HEK293 (cell line): Measurements from ENCODE around the gene PPP5C.

Source experiments
- CTCF ChIA-PET: fragments of 350-600 bp; formaldehyde crosslinking; extraction: SDS; loops from one replicate; lab custom pipeline; 2021; ENCODE audit warnings: antibody characterized with exemption; lab: Yijun Ruan, JAX
- POLR2A ChIA-PET: fragments of 300-600 bp; formaldehyde crosslinking; extraction: SDS; loops from one replicate; lab custom pipeline; 2020; ENCODE audit warnings: antibody characterized with exemption, inconsistent platforms; lab: Yijun Ruan, JAX
- H3K27ac ChIP-seq: fragments of 200-500 bp; sonication (Bioruptor generic); 2 replicates; pipeline ENCODE4 v1.5.1; 2014; ENCODE audit warnings: low read depth, low read length, control low read depth, inconsistent platforms; ENCODE audit errors: extremely low read depth
- H3K36me3 ChIP-seq, 2 experiments: fragments of 200-500 bp in 1 of 2; sonication (Bioruptor generic) in 1 of 2; 1 replicate in 1 of 2; 2 replicates in 1 of 2; pipeline ENCODE4 v1.5.1; 2014 to 2017; ENCODE audit warnings: inconsistent platforms in 2 of 2, low read length in 2 of 2; ENCODE audit not compliant: control insufficient read depth in 2 of 2, insufficient read depth in 1 of 2
- H3K4me1 ChIP-seq: fragments of 200-500 bp; sonication (Bioruptor generic); 2 replicates; pipeline ENCODE4 v1.5.1; 2014; ENCODE audit warnings: mild to moderate bottlenecking, low read length, inconsistent platforms; ENCODE audit not compliant: control insufficient read depth, insufficient read depth
- H3K4me3 ChIP-seq: 2 replicates; pipeline ENCODE4 v1.5.1; 2011; ENCODE audit warnings: low read depth, mild to moderate bottlenecking, control low read depth, low read length, moderate library complexity
- H3K9me3 ChIP-seq: fragments of 200-500 bp; sonication (Bioruptor generic); 2 replicates; pipeline ENCODE4 v1.5.1; 2014; ENCODE audit warnings: low read depth, low read length, inconsistent platforms; ENCODE audit not compliant: control insufficient read depth, insufficient read depth
- GLI4 ChIP-seq: fragments of 450-650 bp; formaldehyde crosslinking; IDR thresholded peaks from 2 replicates; pipeline ENCODE4 v1.5.1; 2016; ENCODE audit warnings: missing biosample characterization, missing genetic modification characterization
- HOXC10 ChIP-seq: sonication (generic); formaldehyde crosslinking; IDR thresholded peaks from 2 replicates; pipeline ENCODE4 v1.8.1; 2023; ENCODE audit warnings: mild to moderate bottlenecking, missing genetic modification reagents
- IKZF3 ChIP-seq: fragments of 450-650 bp; IDR thresholded peaks from 2 replicates; pipeline ENCODE4 v1.5.0; 2018; ENCODE audit warnings: missing biosample characterization, mild to moderate bottlenecking, missing genetic modification characterization, moderate library complexity
- KLF16 ChIP-seq: fragments of 450-650 bp; formaldehyde crosslinking; IDR thresholded peaks from 2 replicates; pipeline ENCODE4 v1.5.1; 2017; ENCODE audit warnings: missing biosample characterization, missing genetic modification characterization
- MZF1 ChIP-seq: fragments of 450-650 bp; formaldehyde crosslinking; IDR thresholded peaks from 2 replicates; pipeline ENCODE4 v1.5.1; 2017; ENCODE audit warnings: missing biosample characterization, missing genetic modification characterization, borderline replicate concordance
- OVOL3 ChIP-seq: fragments of 450-650 bp; formaldehyde crosslinking; IDR thresholded peaks from 2 replicates; pipeline ENCODE4 v1.5.1; 2016; ENCODE audit warnings: missing biosample characterization, missing genetic modification characterization
- SP3 ChIP-seq: fragments of 450-650 bp; formaldehyde crosslinking; IDR thresholded peaks from 2 replicates; pipeline ENCODE4 v1.5.1; 2016; ENCODE audit warnings: missing biosample characterization, missing genetic modification characterization
- TCF7L2 ChIP-seq: IDR thresholded peaks from 2 replicates; pipeline ENCODE4 v1.6.1; 2011; ENCODE audit warnings: low read depth, mild to moderate bottlenecking, inconsistent platforms, low read length, moderate library complexity, borderline replicate concordance
- YY1 ChIP-seq: fragments of 450-650 bp; formaldehyde crosslinking; IDR thresholded peaks from 2 replicates; pipeline ENCODE4 v1.5.1; 2018; ENCODE audit warnings: missing biosample characterization, missing genetic modification characterization
- YY2 ChIP-seq: fragments of 450-650 bp; formaldehyde crosslinking; IDR thresholded peaks from 2 replicates; pipeline ENCODE4 v1.5.1; 2016; ENCODE audit warnings: missing biosample characterization, missing genetic modification characterization
- ZBTB17 ChIP-seq: fragments of 450-650 bp; formaldehyde crosslinking; IDR thresholded peaks from 2 replicates; pipeline ENCODE4 v1.5.1; 2016; ENCODE audit warnings: missing biosample characterization, missing genetic modification characterization
- ZBTB20 ChIP-seq: fragments of 450-650 bp; formaldehyde crosslinking; IDR thresholded peaks from 2 replicates; pipeline ENCODE4 v1.5.1; 2016; ENCODE audit warnings: missing biosample characterization, missing genetic modification characterization
- ZNF138 ChIP-seq: fragments of 450-650 bp; formaldehyde crosslinking; IDR thresholded peaks from 2 replicates; pipeline ENCODE4 v1.5.1; 2016; ENCODE audit warnings: missing biosample characterization, missing genetic modification characterization, borderline replicate concordance
- ZNF140 ChIP-seq: fragments of 450-650 bp; formaldehyde crosslinking; IDR thresholded peaks from 2 replicates; pipeline ENCODE4 v1.5.1; 2016; ENCODE audit warnings: missing biosample characterization, missing genetic modification characterization
- ZNF157 ChIP-seq: fragments of 450-650 bp; formaldehyde crosslinking; IDR thresholded peaks from 2 replicates; pipeline ENCODE4 v1.5.1; 2016; ENCODE audit warnings: missing biosample characterization, missing genetic modification characterization
- ZNF2 ChIP-seq: fragments of 450-650 bp; formaldehyde crosslinking; IDR thresholded peaks from 2 replicates; pipeline ENCODE4 v1.5.1; 2016; ENCODE audit warnings: missing biosample characterization, missing genetic modification characterization
- ZNF202 ChIP-seq: fragments of 450-650 bp; formaldehyde crosslinking; IDR thresholded peaks from 2 replicates; pipeline ENCODE4 v1.5.1; 2016; ENCODE audit warnings: missing biosample characterization, missing genetic modification characterization, borderline replicate concordance
- ZNF211 ChIP-seq: fragments of 450-650 bp; formaldehyde crosslinking; IDR thresholded peaks from 2 replicates; pipeline ENCODE4 v1.5.1; 2016; ENCODE audit warnings: low read depth, missing biosample characterization, missing genetic modification characterization
- ZNF335 ChIP-seq: fragments of 450-650 bp; formaldehyde crosslinking; conservative IDR thresholded peaks from 2 replicates; pipeline ENCODE4 v1.5.1; 2016; ENCODE audit warnings: missing biosample characterization, missing genetic modification characterization
- ZNF362 ChIP-seq: fragments of 450-650 bp; formaldehyde crosslinking; IDR thresholded peaks from 2 replicates; pipeline ENCODE4 v1.5.1; 2016; ENCODE audit warnings: missing biosample characterization, missing genetic modification characterization
- ZNF423 ChIP-seq: fragments of 450-650 bp; formaldehyde crosslinking; IDR thresholded peaks from 2 replicates; pipeline ENCODE4 v1.5.1; 2016; ENCODE audit warnings: missing biosample characterization, missing genetic modification characterization
- ZNF449 ChIP-seq: fragments of 450-650 bp; formaldehyde crosslinking; IDR thresholded peaks from 2 replicates; pipeline ENCODE4 v1.5.1; 2017; ENCODE audit warnings: missing biosample characterization, mild to moderate bottlenecking, missing genetic modification characterization, moderate library complexity
- ZNF473 ChIP-seq: fragments of 450-650 bp; formaldehyde crosslinking; IDR thresholded peaks from 2 replicates; pipeline ENCODE4 v1.5.1; 2017; ENCODE audit warnings: missing biosample characterization, missing genetic modification characterization
- ZNF548 ChIP-seq: fragments of 450-650 bp; formaldehyde crosslinking; IDR thresholded peaks from 2 replicates; pipeline ENCODE4 v1.5.1; 2016; ENCODE audit warnings: missing biosample characterization, missing genetic modification characterization
- ZNF549 ChIP-seq: fragments of 450-650 bp; IDR thresholded peaks from 2 replicates; pipeline ENCODE4 v1.5.1; 2018; ENCODE audit warnings: missing biosample characterization, missing genetic modification characterization, mild to moderate bottlenecking, inconsistent platforms, moderate library complexity
- ZNF571 ChIP-seq: fragments of 450-650 bp; formaldehyde crosslinking; IDR thresholded peaks from 2 replicates; pipeline ENCODE4 v1.5.0; 2017; ENCODE audit warnings: missing biosample characterization, missing genetic modification characterization
- ZNF600 ChIP-seq: fragments of 450-650 bp; formaldehyde crosslinking; IDR thresholded peaks from 2 replicates; pipeline ENCODE4 v1.5.1; 2016; ENCODE audit warnings: missing biosample characterization, missing genetic modification characterization
- ZNF610 ChIP-seq: fragments of 450-650 bp; formaldehyde crosslinking; IDR thresholded peaks from 2 replicates; pipeline ENCODE4 v1.5.1; 2016; ENCODE audit warnings: missing biosample characterization, missing genetic modification characterization, borderline replicate concordance
- ZNF654 ChIP-seq: fragments of 450-650 bp; formaldehyde crosslinking; IDR thresholded peaks from 2 replicates; pipeline ENCODE4 v1.5.1; 2016; ENCODE audit warnings: low read depth, missing biosample characterization, missing genetic modification characterization
- ZNF692 ChIP-seq: fragments of 450-650 bp; formaldehyde crosslinking; IDR thresholded peaks from 2 replicates; pipeline ENCODE4 v1.5.1; 2016; ENCODE audit warnings: missing biosample characterization, missing genetic modification characterization
- ZNF707 ChIP-seq: fragments of 450-650 bp; formaldehyde crosslinking; IDR thresholded peaks from 2 replicates; pipeline ENCODE4 v1.5.1; 2016; ENCODE audit warnings: missing biosample characterization, missing genetic modification characterization
- ZSCAN16 ChIP-seq: fragments of 450-650 bp; formaldehyde crosslinking; IDR thresholded peaks from 2 replicates; pipeline ENCODE4 v1.5.1; 2016; ENCODE audit warnings: missing biosample characterization, missing genetic modification characterization
- ZSCAN4 ChIP-seq: fragments of 450-650 bp; formaldehyde crosslinking; IDR thresholded peaks from 2 replicates; pipeline ENCODE4 v1.5.1; 2017; ENCODE audit warnings: missing biosample characterization, missing genetic modification characterization
- ZXDB ChIP-seq: fragments of 450-650 bp; formaldehyde crosslinking; IDR thresholded peaks from 2 replicates; pipeline ENCODE4 v1.5.1; 2016; ENCODE audit warnings: missing biosample characterization, missing genetic modification characterization

The PPP5C gene

GRCh38 chr19:46423188-46423587 lies 76.3 kb downstream of the PPP5C start:
- POLR2A ChIA-PET: no interaction called here

GRCh38 chr19:46426035-46426505 lies 79.2 kb downstream of the PPP5C start:
- CTCF ChIA-PET: interaction anchor here (0.9 to 1.7 kb wide), 3 partner anchors 8 to 350 kb away, joined by 3 to 6 read pairs (median 3); no protein-coding TSS in a partner anchor

More at GRCh38 chr19:46423188-46423587, 76.3 kb downstream of the PPP5C start:
- TF ChIP-seq ZBTB17 (tag by site-specific recombination) (0 out of 2 replicates have a peak, but pooled peaks have one; percentile 28), ZSCAN4 (tag by site-specific recombination) (no peak), ZNF692 (tag by site-specific recombination) (no peak), ZNF138 (tag by site-specific recombination) (no peak), ZSCAN16 (no peak), TCF7L2 (no peak), ZNF202 (no peak)
- Histone ChIP-seq H3K27ac (no peak overlapping the region), H3K36me3 (no peaks in the 10 kb centered on the region), H3K9me3 (no peaks in the 10 kb centered on the region), H3K4me1 (peaks cover 7% of the 10 kb centered on the region), H3K4me3 (no peak overlapping the region)
- CTCF ChIA-PET: interaction anchor here (0.6 kb wide), 1 partner anchor 28 kb away, joined by 4 read pairs; no protein-coding TSS in a partner anchor

GRCh38 chr19:46426506-46427162 lies 79.7 kb downstream of the PPP5C start:
- no peaks in the 10 kb centered on the region for H3K9me3 ChIP-seq
- CTCF ChIA-PET: interaction anchor here (0.6 to 1.9 kb wide), 8 partner anchors 9 to 350 kb away, joined by 3 to 10 read pairs (median 4); no protein-coding TSS in a partner anchor
- POLR2A ChIA-PET: interaction anchor here (0.7 to 1.1 kb wide), 2 partner anchors 13 to 601 kb away, joined by 3 to 8 read pairs; partner anchors contain the start of gene CCDC8
- no peak overlapping the region; the same call in 1 of the 2 replicates for H3K27ac ChIP-seq
- peaks cover 7% of the 10 kb centered on the region for H3K4me1 ChIP-seq
- H3K4me3 ChIP-seq: peak overlapping the region; percentile 30
- H3K36me3 ChIP-seq: no peaks in the 10 kb centered on the region
- TF ChIP-seq ZNF335 (tag by site-specific recombination) (peak; percentile 88), ZXDB (tag by site-specific recombination) (peak; percentile 98), ZBTB17 (tag by site-specific recombination) (no peak), ZBTB20 (tag by site-specific recombination) (no peak), ZNF473 (tag by site-specific recombination) (no peak), ZNF2 (tag by site-specific recombination) (no peak), ZNF211 (tag by site-specific recombination) (no peak), ZNF654 (tag by site-specific recombination) (no peak), ZNF610 (no peak), YY2 (tag by site-specific recombination) (no peak), ZNF362 (tag by site-specific recombination) (no peak), ZNF548 (tag by site-specific recombination) (no peak), ZNF707 (tag by site-specific recombination) (no peak), GLI4 (no peak), SP3 (tag by site-specific recombination) (no peak), ZNF449 (no peak), ZNF600 (tag by site-specific recombination) (no peak)

More at GRCh38 chr19:46426035-46426505, 79.2 kb downstream of the PPP5C start:
- H3K4me1 ChIP-seq: peaks cover 7% of the 10 kb centered on the region
- TF ChIP-seq YY1 (tag by site-specific recombination) (no peak), ZNF571 (tag by site-specific recombination) (no peak), OVOL3 (tag by site-specific recombination) (no peak), MZF1 (tag by site-specific recombination) (no peak), ZNF423 (tag by site-specific recombination) (no peak), HOXC10 (CRISPR knock-in tag) (no peak), KLF16 (tag by site-specific recombination) (no peak), IKZF3 (tag by site-specific recombination) (no peak), ZNF549 (tag by site-specific recombination) (no peak), ZNF140 (no peak), ZNF157 (tag by site-specific recombination) (no peak)
- TF ChIP-seq, all 188 proteins: peak for 0
- Histone ChIP-seq H3K9me3 (no peaks in the 10 kb centered on the region), H3K36me3 (no peaks in the 10 kb centered on the region), H3K27ac (no peak overlapping the region; the same call in 1 of the 2 replicates), H3K4me3 (peak overlapping the region; percentile 30)
- POLR2A ChIA-PET: interaction anchor here (2.3 kb wide), 1 partner anchor 13 kb away, joined by 10 read pairs; the partner anchor contains the start of gene CCDC8
